GM13976 (cell line): ENCODE measurements around the gene RBMS1.

Experiments used
- DNase-seq: peaks from one replicate; pipeline ENCODE4 v3.0.0; 2012; ENCODE audit warnings: low spot score
- CTCF ChIP-seq: IDR thresholded peaks from 2 replicates; pipeline ENCODE4 v1.5.1; 2012; ENCODE audit warnings: borderline replicate concordance, mild to moderate bottlenecking; ENCODE audit not compliant: insufficient read depth; ENCODE audit errors: extremely low read depth, missing control alignments, control extremely low read depth
- in situ Hi-C: fragments of 300-500 bp; cut with MboI; formaldehyde crosslinking; loops from one replicate; pipeline ENCODE4 v1.12.0; 2022; ENCODE audit warnings: low sequenced_read_pairs, mixed read lengths, inconsistent platforms; ENCODE audit not compliant: unreplicated experiment

Gene RBMS1

GRCh38 chr2:160533482-160533881, 39.9 kb upstream of the RBMS1 start:
- no peak for TF ChIP-seq CTCF
- no peak for DNase-seq
- in situ Hi-C loops, result no loop called here

- in situ Hi-C loops, result no loop called here
- no peak for TF ChIP-seq CTCF
- no peak for DNase-seq
Observed at GRCh38 chr2:160532388-160532787, 38.8 kb upstream of the RBMS1 start.

DNA sequence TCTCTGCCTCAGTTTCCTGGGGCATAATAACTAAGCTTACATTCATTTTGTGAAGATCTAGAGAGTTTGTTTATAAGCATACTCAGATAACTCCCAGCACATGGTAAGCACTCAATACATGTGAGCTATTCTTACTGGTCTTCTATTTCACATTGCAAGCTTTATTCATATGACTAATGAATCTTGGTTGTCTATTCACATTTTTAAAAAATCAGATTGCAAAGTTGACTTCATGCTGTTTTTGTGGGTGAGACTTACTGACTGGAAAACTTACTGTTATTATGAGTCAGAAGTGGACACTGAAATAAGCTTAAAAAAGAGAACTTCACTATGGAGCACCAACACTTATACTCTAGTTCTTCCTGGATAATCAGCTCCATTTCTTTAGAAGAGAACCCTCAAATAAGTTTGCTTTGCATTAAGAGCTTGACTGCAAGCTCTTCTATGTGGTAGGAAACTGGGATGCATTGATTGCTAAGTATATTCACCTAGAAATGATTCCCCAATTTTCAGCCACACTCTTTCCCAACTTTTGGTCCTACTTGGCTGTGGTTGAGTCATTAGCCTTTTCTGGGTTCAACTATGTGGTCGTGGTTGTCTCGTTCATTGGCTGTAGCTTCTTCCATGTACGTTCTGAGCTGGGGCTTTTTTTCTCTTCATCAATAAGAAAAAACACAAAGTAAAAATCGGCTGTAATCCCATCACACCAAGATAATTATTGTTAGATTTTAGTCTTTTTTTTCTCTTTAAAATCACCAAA, 29.5 kb upstream of the RBMS1 start:
- in situ Hi-C loops, result no loop called here
- TF ChIP-seq CTCF, result no peak
- DNase-seq, result no peak

DNA sequence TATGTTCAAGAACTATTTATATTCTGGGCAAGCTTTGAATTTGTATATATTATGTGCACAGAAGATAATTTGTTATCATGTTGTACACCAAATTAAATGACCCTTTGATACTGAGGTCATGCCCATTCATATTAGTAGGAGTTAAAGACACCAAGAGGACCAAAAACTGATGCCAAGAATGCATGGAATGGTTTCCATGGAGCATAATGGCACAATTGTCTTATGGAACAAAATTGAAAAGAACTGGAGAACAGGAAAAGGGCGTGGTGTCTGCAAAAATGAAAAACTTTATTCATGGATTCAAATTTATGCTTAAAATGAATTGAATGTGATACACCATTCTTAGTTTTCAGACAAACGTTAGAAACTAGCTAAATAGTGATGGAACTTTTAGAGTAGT, 24.1 kb upstream of the RBMS1 start:
- no peak for TF ChIP-seq CTCF
- no peak for DNase-seq
- in situ Hi-C loops, result no loop called here

DNA sequence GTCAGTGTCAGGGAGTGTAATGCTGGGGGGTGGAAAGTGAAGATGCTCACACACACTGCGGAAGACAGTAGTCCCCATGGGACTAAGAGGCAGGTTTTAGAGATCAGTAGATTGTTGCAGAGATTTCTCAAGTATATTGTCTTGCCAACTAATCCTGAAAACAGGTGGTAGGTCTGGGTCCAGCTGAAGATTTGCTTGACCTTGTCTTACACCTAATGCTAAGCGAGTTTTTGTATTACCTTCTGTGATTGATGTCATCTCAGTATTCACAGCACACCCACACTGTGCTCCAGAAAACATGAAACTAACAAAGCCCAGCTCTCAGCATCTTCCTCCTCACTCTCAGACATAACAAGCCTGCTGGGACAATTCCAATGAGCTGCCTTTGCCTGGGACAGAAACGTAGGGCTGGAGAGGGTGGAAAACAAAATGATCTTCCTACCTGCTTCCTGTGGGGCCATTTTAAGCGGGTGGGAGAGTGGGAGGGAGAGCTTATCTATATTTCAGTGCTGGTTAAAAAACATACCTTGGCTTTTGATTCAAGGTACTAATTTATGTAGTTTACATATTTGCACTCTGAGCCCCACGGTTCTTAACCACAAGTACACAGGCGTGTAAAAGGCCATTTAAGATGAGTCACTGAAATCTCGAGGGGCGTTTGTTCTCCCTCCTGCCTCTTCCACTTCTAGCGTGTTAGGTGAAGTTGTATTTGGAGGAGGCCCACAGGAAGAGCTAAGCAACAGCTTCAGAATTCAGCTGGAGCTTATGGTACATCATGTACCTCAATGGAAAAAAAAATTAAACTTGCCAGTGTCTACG, 23.1 kb upstream of the RBMS1 start:
- in situ Hi-C loops, result no loop called here

GRCh38 chr2:160515120-160515519, 21.5 kb upstream of the RBMS1 start:
- TF ChIP-seq CTCF, result no peak
- in situ Hi-C loops, result no loop called here
- DNase-seq, result no peak

More for the DNA sequence above, 23.1 kb upstream of the RBMS1 start:
- no peak for DNase-seq
- TF ChIP-seq CTCF, result no peak

- no peak for TF ChIP-seq CTCF
- in situ Hi-C loops, result no loop called here
- no peak for DNase-seq
Observed at GRCh38 chr2:160513120-160513519, 19.5 kb upstream of the RBMS1 start.
